ENCODE measurements around the gene IRF2. TPM values are rescaled to one million over a fixed set of nuclear protein-coding genes. Genes with fewer than 3 reads are reported as not detected.

The IRF2 gene
- total RNA-seq, 2 donors from 2014 or later: 35.3 to 68.0 TPM

- Histone ChIP-seq H3K36me3 (no peaks in the 10 kb centered on the region), H3K27me3 (replicated peaks; ENCODE audit: insufficient read depth) (no peaks in the 10 kb centered on the region), H3K4me3 (no peak overlapping the region), H3K9me3 (no peaks in the 10 kb centered on the region), H3K27ac (no peak overlapping the region), H3K4me1 (ENCODE audit: control insufficient read depth in 1 of 2, low read depth in 2 of 2) (peaks cover 15 to 63% of the 10 kb centered on the region in 2 donors)
- DNase-seq (ENCODE audit: low spot score): no peak
- ATAC-seq (ENCODE audit: insufficient number of reproducible peaks, low FRiP score, low read depth): no peak
- TF ChIP-seq CTCF (IDR thresholded peaks at IDR 0.05): no peak
Observed at GRCh38 chr4:184440595-184441358, 33.6 kb downstream of the IRF2 start.

GRCh38 chr4:184439856-184440594, 34.3 kb downstream of the IRF2 start:
- no peak for TF ChIP-seq CTCF (IDR thresholded peaks at IDR 0.05)
- Histone ChIP-seq H3K9me3 (no peaks in the 10 kb centered on the region), H3K36me3 (no peaks in the 10 kb centered on the region), H3K4me1 (ENCODE audit: control insufficient read depth in 1 of 2, low read depth in 2 of 2) (peaks cover 15 to 59% of the 10 kb centered on the region in 2 donors), H3K4me3 (no peak overlapping the region), H3K27me3 (replicated peaks; ENCODE audit: insufficient read depth) (no peaks in the 10 kb centered on the region), H3K27ac (no peak overlapping the region)
- ATAC-seq (ENCODE audit: insufficient number of reproducible peaks, low FRiP score, low read depth) (no peak), DNase-seq (ENCODE audit: low spot score) (no peak)

DNA sequence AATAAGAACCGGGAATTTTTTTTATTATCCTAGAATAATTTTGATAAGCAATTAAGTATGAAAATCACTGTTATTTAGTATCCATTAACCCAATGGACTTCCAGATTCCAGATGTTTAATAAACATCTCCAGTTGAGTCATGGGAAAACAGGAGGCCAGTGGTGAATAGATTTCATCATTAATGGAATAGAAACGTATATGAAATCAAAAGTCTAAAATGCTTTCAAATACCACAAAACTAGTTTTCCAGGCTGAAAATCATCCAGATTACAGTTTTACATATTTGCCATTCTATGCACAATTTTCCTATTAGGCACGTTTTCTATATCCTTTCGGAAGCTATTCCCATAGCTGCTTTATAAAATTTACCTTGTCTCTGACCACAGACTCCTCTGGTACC, 35.0 kb downstream of the IRF2 start:
- no peak for ATAC-seq (ENCODE audit: insufficient number of reproducible peaks, low FRiP score, low read depth)
- Histone ChIP-seq H3K4me3 (no peak overlapping the region), H3K27ac (no peak overlapping the region), H3K36me3 (no peaks in the 10 kb centered on the region), H3K9me3 (no peaks in the 10 kb centered on the region), H3K4me1 (ENCODE audit: control insufficient read depth in 1 of 2, low read depth in 2 of 2) (peaks cover 15 to 53% of the 10 kb centered on the region in 2 donors), H3K27me3 (replicated peaks; ENCODE audit: insufficient read depth) (no peaks in the 10 kb centered on the region)
- DNase-seq (ENCODE audit: low spot score): no peak
- no peak for TF ChIP-seq CTCF (IDR thresholded peaks at IDR 0.05)

GRCh38 chr4:184438375-184438774, 36.0 kb downstream of the IRF2 start:
- TF ChIP-seq CTCF (IDR thresholded peaks at IDR 0.05): no peak
- Histone ChIP-seq H3K27ac (no peak overlapping the region), H3K4me1 (ENCODE audit: control insufficient read depth in 1 of 2, low read depth in 2 of 2) (peaks cover 15 to 46% of the 10 kb centered on the region in 2 donors), H3K9me3 (no peaks in the 10 kb centered on the region), H3K4me3 (no peak overlapping the region), H3K27me3 (replicated peaks; ENCODE audit: insufficient read depth) (no peaks in the 10 kb centered on the region), H3K36me3 (no peaks in the 10 kb centered on the region)
- ATAC-seq (ENCODE audit: insufficient number of reproducible peaks, low FRiP score, low read depth): no peak
- no peak for DNase-seq (ENCODE audit: low spot score)

- Histone ChIP-seq H3K27ac (no peak overlapping the region), H3K9me3 (no peaks in the 10 kb centered on the region), H3K4me3 (no peak overlapping the region), H3K27me3 (replicated peaks; ENCODE audit: insufficient read depth) (no peaks in the 10 kb centered on the region), H3K4me1 (ENCODE audit: control insufficient read depth in 1 of 2, low read depth in 2 of 2) (peaks cover 15 to 40% of the 10 kb centered on the region in 2 donors), H3K36me3 (no peaks in the 10 kb centered on the region)
- DNase-seq (ENCODE audit: low spot score) (no peak), ATAC-seq (ENCODE audit: insufficient number of reproducible peaks, low FRiP score, low read depth) (no peak)
- no peak for TF ChIP-seq CTCF (IDR thresholded peaks at IDR 0.05)
Observed at GRCh38 chr4:184437565-184438265, 36.6 kb downstream of the IRF2 start.
